Measurements from ENCODE around the gene ST7.

- TF ChIP-seq POLR2AphosphoS5 (IDR thresholded peaks at IDR 0.05) (peak; percentile 59 to 88 (median 72)), POLR2A (IDR thresholded peaks at IDR 0.05) (no peak)
Measured at GRCh38 chr7:117019786-117020590, 66.7 kb downstream of the ST7 start.

Data from sigmoid colon (tissue), 4 donors.